Heart left ventricle (tissue), 16 donors: Measurements from ENCODE around the gene TTLL11. TPM values are rescaled to one million over a fixed set of nuclear protein-coding genes. Genes with fewer than 3 reads are reported as not detected.

Source experiments
- ATAC-seq, 4 donors: fragments of 200-7000 bp; cut with Tn5 transposase; one replicate each; pipeline ENCODE4 v1.9.1; 2020 to 2022; ENCODE audit warnings: moderate library complexity in 4 of 4, mild to moderate bottlenecking in 3 of 4, moderate number of reproducible peaks in 1 of 4
- DNase-seq, 5 donors: peaks; one replicate each; pipeline ENCODE4 v3.0.0-alpha.2; 2020
- H3K27ac ChIP-seq, 12 donors: fragments of 200-600 bp; sonication (generic) in 4 of 12; one replicate each; pipeline versions ENCODE4 v1.5.0 to v1.8.0; 2016 to 2022; ENCODE audit warnings: mild to moderate bottlenecking in 2 of 12
- H3K27me3 ChIP-seq, 9 donors: fragments of 200-600 bp; sonication (generic) in 2 of 9; one replicate each; pipeline versions ENCODE4 v1.5.1 to v1.8.0; 2016 to 2022; ENCODE audit warnings: mild to moderate bottlenecking in 3 of 9
- H3K36me3 ChIP-seq, 9 donors: fragments of 200-600 bp; sonication (generic) in 2 of 9; one replicate each; pipeline versions ENCODE4 v1.5.0 to v1.8.0; 2018 to 2022; ENCODE audit warnings: mild to moderate bottlenecking in 2 of 9
- H3K4me1 ChIP-seq, 12 donors: fragments of 200-600 bp; sonication (generic) in 4 of 12; one replicate each; pipeline versions ENCODE4 v1.5.0 to v1.8.0; 2016 to 2022; ENCODE audit warnings: mild to moderate bottlenecking in 3 of 12
- H3K4me3 ChIP-seq, 12 donors: fragments of 200-600 bp; sonication (generic) in 4 of 12; one replicate each; pipeline versions ENCODE4 v1.5.0 to v1.8.0; 2017 to 2022; ENCODE audit warnings: mild to moderate bottlenecking in 9 of 12, moderate library complexity in 4 of 12
- H3K9me3 ChIP-seq, 12 donors: fragments of 200-600 bp; sonication (generic) in 4 of 12; one replicate each; pipeline versions ENCODE4 v1.5.0 to v1.8.0; 2016 to 2022; ENCODE audit warnings: mild to moderate bottlenecking in 1 of 12
- POLR2A ChIP-seq, 2 donors: fragments of 450-650 bp; IDR thresholded peaks; one replicate each; pipeline ENCODE4 v1.6.1; 2017; ENCODE audit warnings: antibody characterized with exemption in 2 of 2, mild to moderate bottlenecking in 2 of 2, moderate library complexity in 2 of 2
- WGBS, 4 donors: extraction: QIAGEN DNeasy Blood & Tissue Kit in 2 of 4; methylation state at CpG; one replicate each; pipeline versions ENCODE4 v1.1.5 to v1.1.7; 2013 to 2018; 5-methylcytosine and 5-hydroxymethylcytosine counted together
- intact Hi-C, 10 donors: fragments of 100-400 bp; cut with DNase I; formaldehyde crosslinking; loops; one replicate each; pipeline versions ENCODE4 v1.11.1 to v1.14.2; 2022
- polyA plus RNA-seq, 2 donors: library from polyadenylated mRNA; stranded (reverse); fragments of 200-250 nt; gene quantifications; one replicate each; pipeline ENCODE4 v1.2.3, GENCODE V29; 2013
- total RNA-seq, 9 donors: library from RNA; depleted of rRNA in 2 of 9; stranded (reverse); fragments of >200 nt in 2 of 9; fragmentation: NEBNext Ultra II Directional in 3 of 9; extraction: Animal tissue kit (Norgen Biotek cat#: 25700) in 3 of 9; gene quantifications; one replicate each; pipeline versions ENCODE4 v1.1.0 to v1.2.4, GENCODE V29; 2016 to 2023
- TF ChIP-seq, protein P1 (sequence below), 12 donors: fragments of 200-600 bp; sonication (generic) in 4 of 12; IDR thresholded peaks; one replicate each; pipeline versions ENCODE4 v1.5.0 to v1.8.0; 2018 to 2022; ENCODE audit warnings: antibody characterized with exemption in 12 of 12, mild to moderate bottlenecking in 5 of 12
- donor health status: ischemic (EF 13 %, LVEDD 7.1; RV severe dilation, severe dysfunction).
- donor health status: healthy with polysubstance abuse.
- donor health status: DM: no; HTN: yes; CAD: no.
- donor health status: DM: no; HTN: no; CAD: no.
- donor health status: ischemic (EF 25% LVEDD 6.9; RV normal size, moderate dysfunction).
- donor health status: ischemic (EF 25% LVEDD 5.7; RV mildly dilated, moderate dysfunction).
- donor health status: healthy.
- donor health status: DM: yes; HTN: yes; CAD: no.
- donor health status: ischemic (EF 35%, LVEDD 5.7; RV mildly dilated, moderate dysfunction).
- donor health status: nonischemic (EF 11% LVEDD 7.7; RV severe dilation, severe dysfunction).
- donor health status: DM: yes; HTN: yes; CAD: no.
- donor health status: PGD.
- donor health status: ischemic (EF 29% LVEDD 5.4; RV normal size, mild dysfunction).
- donor health status: nonischemic (EF 23%, LVEDD 6.1; RV moderate dilation, normal function).

Gene TTLL11
- total and polyA plus RNA-seq, 11 donors, result 2.7 to 10.9 (median 7.9) TPM

DNA sequence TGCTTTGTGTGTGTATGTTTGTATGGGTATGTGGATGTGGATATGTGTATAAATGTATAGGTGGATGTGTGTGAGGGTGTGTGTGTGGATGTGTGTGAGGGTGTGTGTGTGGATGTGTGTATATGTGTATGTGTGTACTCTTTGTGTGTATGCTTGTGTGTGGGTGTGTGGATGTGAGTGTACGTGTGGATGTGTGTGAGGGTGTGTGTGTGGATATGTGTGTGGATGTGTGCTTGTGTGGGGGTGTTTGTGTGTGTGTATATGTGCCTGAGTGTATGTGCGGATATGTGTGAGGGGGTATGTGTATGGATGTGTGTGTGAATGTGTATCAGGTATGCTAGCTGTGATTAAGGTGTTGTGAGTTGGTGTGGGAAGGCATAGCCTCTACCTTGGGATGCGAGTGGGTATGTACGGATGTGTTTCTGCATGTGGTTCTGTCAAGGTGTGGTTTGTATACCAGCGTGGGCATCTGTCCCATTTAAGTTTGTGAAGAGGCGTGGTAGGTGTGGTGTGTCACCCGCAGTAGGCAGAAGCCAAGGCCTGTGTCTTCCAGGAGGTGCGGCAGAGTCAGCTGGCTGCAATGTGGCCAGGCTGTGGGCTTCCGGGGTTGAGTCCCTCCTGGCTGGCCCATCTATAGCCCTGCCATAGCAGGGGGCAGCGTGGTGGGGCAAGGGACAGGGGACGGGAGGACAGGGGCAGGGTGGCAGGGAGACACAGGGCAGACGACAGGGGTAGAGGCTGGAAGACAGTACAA, 285.9 kb downstream of the TTLL11 start:
- Histone ChIP-seq H3K9me3 (peaks cover 0 to 15% (median 5%) of the 10 kb centered on the region in 12 donors), H3K27me3 (no peaks in the 10 kb centered on the region), H3K27ac (no peak overlapping the region), H3K36me3 (no peaks in the 10 kb centered on the region), H3K4me3 (no peak overlapping the region), H3K4me1 (peaks cover 0 to 5% (median 0%) of the 10 kb centered on the region in 12 donors)
- no peak for DNase-seq
- intact Hi-C loops, result no loop called here
- 60 to 86% (median 66%) methylated on average over 12 of the region's 12 CpGs for WGBS, 4 donors
- ATAC-seq, result no peak
- no peak for TF ChIP-seq POLR2A (IDR thresholded peaks at IDR 0.05)
- TF ChIP-seq, protein P1, sequence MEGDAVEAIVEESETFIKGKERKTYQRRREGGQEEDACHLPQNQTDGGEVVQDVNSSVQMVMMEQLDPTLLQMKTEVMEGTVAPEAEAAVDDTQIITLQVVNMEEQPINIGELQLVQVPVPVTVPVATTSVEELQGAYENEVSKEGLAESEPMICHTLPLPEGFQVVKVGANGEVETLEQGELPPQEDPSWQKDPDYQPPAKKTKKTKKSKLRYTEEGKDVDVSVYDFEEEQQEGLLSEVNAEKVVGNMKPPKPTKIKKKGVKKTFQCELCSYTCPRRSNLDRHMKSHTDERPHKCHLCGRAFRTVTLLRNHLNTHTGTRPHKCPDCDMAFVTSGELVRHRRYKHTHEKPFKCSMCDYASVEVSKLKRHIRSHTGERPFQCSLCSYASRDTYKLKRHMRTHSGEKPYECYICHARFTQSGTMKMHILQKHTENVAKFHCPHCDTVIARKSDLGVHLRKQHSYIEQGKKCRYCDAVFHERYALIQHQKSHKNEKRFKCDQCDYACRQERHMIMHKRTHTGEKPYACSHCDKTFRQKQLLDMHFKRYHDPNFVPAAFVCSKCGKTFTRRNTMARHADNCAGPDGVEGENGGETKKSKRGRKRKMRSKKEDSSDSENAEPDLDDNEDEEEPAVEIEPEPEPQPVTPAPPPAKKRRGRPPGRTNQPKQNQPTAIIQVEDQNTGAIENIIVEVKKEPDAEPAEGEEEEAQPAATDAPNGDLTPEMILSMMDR (IDR thresholded peaks at IDR 0.05), result no peak

DNA sequence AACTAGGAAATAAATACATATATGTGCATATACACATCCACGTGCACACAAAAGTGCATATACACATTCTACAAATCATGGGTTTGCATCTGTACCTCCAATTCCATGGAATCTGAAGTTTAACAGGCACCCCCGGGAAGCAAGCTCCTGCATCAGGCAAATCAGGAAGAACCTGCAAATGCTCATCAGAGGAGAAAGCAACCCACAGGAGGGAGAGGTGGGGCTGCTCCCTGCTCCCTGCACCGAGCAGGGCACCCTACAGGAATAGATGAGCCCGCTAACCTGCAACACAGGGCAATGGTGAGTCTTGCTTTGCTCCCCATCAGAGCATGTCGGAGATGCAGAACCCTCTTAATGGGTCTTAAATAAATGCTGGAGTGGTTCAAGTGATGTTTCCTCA, 290.4 kb downstream of the TTLL11 start:
- H3K4me1 ChIP-seq, result peaks cover 0 to under 1% (median 0%) of the 10 kb centered on the region in 12 donors
- TF ChIP-seq POLR2A (IDR thresholded peaks at IDR 0.05), result no peak
- TF ChIP-seq, protein P1 (IDR thresholded peaks at IDR 0.05), result no peak
- no peaks in the 10 kb centered on the region for H3K27me3 ChIP-seq
- peaks cover 0 to 15% (median 5%) of the 10 kb centered on the region in 12 donors for H3K9me3 ChIP-seq
- WGBS, 4 donors, result 85 to 91% (median 88%) methylated on average over 5 of the region's 5 CpGs
- H3K27ac ChIP-seq, result no peak overlapping the region
- no peaks in the 10 kb centered on the region for H3K36me3 ChIP-seq
- intact Hi-C loops, result no loop called here
- no peak for DNase-seq
- no peak for ATAC-seq
- no peak overlapping the region for H3K4me3 ChIP-seq

DNA sequence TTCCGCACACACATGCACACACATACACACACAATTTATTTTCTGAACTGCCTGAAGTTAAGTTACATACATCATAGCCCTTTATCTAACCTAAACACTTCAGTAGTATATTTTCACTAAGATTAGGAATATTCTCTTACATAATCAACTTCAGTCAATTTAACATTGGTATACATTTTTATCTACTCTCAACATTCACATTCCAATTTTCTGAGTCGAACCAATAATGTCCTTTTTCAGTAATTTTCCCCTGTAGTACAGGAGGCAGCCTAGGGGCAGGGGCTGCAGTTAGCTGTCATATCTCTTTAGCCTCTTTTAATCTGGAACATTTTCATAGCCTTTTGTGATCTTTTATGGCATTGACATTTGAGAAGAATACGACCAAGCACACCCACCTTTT, 291.5 kb downstream of the TTLL11 start:
- no peaks in the 10 kb centered on the region for H3K36me3 ChIP-seq
- 72 to 77% (median 74%) methylated on average over 3 of the region's 3 CpGs for WGBS, 4 donors
- TF ChIP-seq POLR2A (IDR thresholded peaks at IDR 0.05), result no peak
- TF ChIP-seq, protein P1 (IDR thresholded peaks at IDR 0.05), result no peak
- ATAC-seq, result no peak
- peaks cover 0 to 15% (median 5%) of the 10 kb centered on the region in 12 donors for H3K9me3 ChIP-seq
- H3K27ac ChIP-seq, result no peak overlapping the region
- H3K4me3 ChIP-seq, result no peak overlapping the region
- intact Hi-C loops, result no loop called here
- no peaks in the 10 kb centered on the region for H3K4me1 ChIP-seq
- no peaks in the 10 kb centered on the region for H3K27me3 ChIP-seq
- no peak for DNase-seq

DNA sequence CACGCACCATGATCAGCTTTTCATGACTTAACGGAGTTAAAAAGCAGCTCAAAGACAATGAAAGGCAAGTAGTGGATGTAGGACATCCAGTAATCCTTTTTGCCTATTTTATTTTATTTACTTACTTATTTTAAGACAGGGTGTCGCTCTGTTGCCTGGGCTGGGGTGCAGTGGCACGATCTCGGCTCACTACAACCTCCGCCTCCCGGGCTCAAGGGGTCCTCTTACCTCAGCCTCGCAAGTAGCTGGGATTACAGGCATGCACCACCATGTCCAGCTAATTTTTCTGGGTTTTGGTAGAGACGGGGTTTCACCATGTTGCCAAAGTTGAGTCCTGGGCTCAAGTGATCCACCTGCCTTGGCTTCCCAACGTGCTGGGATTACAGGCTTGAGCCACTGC, 292.7 kb downstream of the TTLL11 start:
- Histone ChIP-seq H3K9me3 (peaks cover 0 to 14% (median 5%) of the 10 kb centered on the region in 12 donors), H3K4me3 (no peak overlapping the region), H3K27me3 (no peaks in the 10 kb centered on the region), H3K4me1 (no peaks in the 10 kb centered on the region), H3K36me3 (no peaks in the 10 kb centered on the region), H3K27ac (no peak overlapping the region)
- TF ChIP-seq POLR2A (IDR thresholded peaks at IDR 0.05), result no peak
- TF ChIP-seq, protein P1 (IDR thresholded peaks at IDR 0.05), result no peak
- intact Hi-C loops, result no loop called here
- ATAC-seq (no peak), DNase-seq (no peak)
- WGBS, 4 donors, result 94 to 97% (median 95%) methylated on average over 10 of the region's 10 CpGs
